HepG2 (cell line): ENCODE results near the gene GFY. TPM values are rescaled to one million over a fixed set of nuclear protein-coding genes. Genes with fewer than 3 reads are reported as not detected.

ENCODE experiments used
- ATRX ChIP-seq: sonication (generic); formaldehyde crosslinking; IDR thresholded peaks from 2 replicates; pipeline ENCODE4 v1.4.0; 2020; ENCODE audit warnings: missing genetic modification reagents, borderline replicate concordance
- CBFB ChIP-seq: sonication (generic); formaldehyde crosslinking; IDR thresholded peaks from 2 replicates; pipeline ENCODE4 v1.4.0; 2020; ENCODE audit warnings: missing genetic modification reagents
- MED1 ChIP-seq: sonication (generic); formaldehyde crosslinking; IDR thresholded peaks from 2 replicates; pipeline ENCODE4 v1.4.0; 2020; ENCODE audit warnings: missing genetic modification reagents
- MEIS2 ChIP-seq: sonication (generic); formaldehyde crosslinking; IDR thresholded peaks from 2 replicates; pipeline ENCODE4 v1.9.0; 2021; ENCODE audit warnings: mild to moderate bottlenecking, missing genetic modification reagents
- NFKB2 ChIP-seq: sonication (generic); formaldehyde crosslinking; IDR thresholded peaks from 2 replicates; pipeline ENCODE4 v1.4.0; 2020; ENCODE audit warnings: missing genetic modification reagents, borderline replicate concordance
- SALL1 ChIP-seq: sonication (generic); formaldehyde crosslinking; IDR thresholded peaks from 2 replicates; pipeline ENCODE4 v1.8.0; 2022; ENCODE audit warnings: mild to moderate bottlenecking, missing genetic modification reagents
- SAP130 ChIP-seq: IDR thresholded peaks from 2 replicates; pipeline ENCODE4 v1.6.1; 2016; ENCODE audit warnings: low read depth
- SMC3 ChIP-seq: IDR thresholded peaks from 2 replicates; pipeline ENCODE4 v1.6.1; 2011; ENCODE audit warnings: low read length, improper control_type of control experiment
- SNRNP70 ChIP-seq: fragments of 200-400 bp; formaldehyde crosslinking; IDR thresholded peaks from 2 replicates; pipeline ENCODE4 v1.6.1; 2017; ENCODE audit warnings: mild to moderate bottlenecking, low read depth, low read length, moderate library complexity
- TGIF2 ChIP-seq: IDR thresholded peaks from 2 replicates; pipeline ENCODE4 v1.6.1; 2016; ENCODE audit warnings: control low read depth, missing compliant biosample characterization
- THAP11 ChIP-seq: IDR thresholded peaks from 2 replicates; pipeline ENCODE4 v1.6.1; 2016; ENCODE audit warnings: missing biosample characterization, missing genetic modification reagents
- XRCC5 ChIP-seq: fragments of 200-400 bp; formaldehyde crosslinking; optimal IDR thresholded peaks from 2 replicates; pipeline ENCODE3; 2017; ENCODE audit warnings: mild to moderate bottlenecking, low read length
- ZBTB7B ChIP-seq: sonication (generic); formaldehyde crosslinking; IDR thresholded peaks from 2 replicates; pipeline ENCODE4 v1.4.0; 2020; ENCODE audit warnings: missing genetic modification reagents
- ZEB1 ChIP-seq: IDR thresholded peaks from 2 replicates; pipeline ENCODE4 v1.6.1; 2012; ENCODE audit warnings: mild to moderate bottlenecking, low read depth, inconsistent platforms; ENCODE audit not compliant: insufficient replicate concordance
- ZFP90 ChIP-seq: sonication (generic); formaldehyde crosslinking; IDR thresholded peaks from 2 replicates; pipeline ENCODE4 v1.8.0; 2022; ENCODE audit warnings: missing genetic modification reagents, mild to moderate bottlenecking, inconsistent platforms, borderline replicate concordance
- ZNF143 ChIP-seq: sonication (generic); formaldehyde crosslinking; IDR thresholded peaks from 2 replicates; pipeline ENCODE4 v1.4.0; 2020; ENCODE audit warnings: missing genetic modification reagents
- ZNF263 ChIP-seq: sonication (generic); formaldehyde crosslinking; IDR thresholded peaks from 2 replicates; pipeline ENCODE4 v1.4.0; 2020; ENCODE audit warnings: missing genetic modification reagents
- ZNF501 ChIP-seq: sonication (generic); formaldehyde crosslinking; IDR thresholded peaks from 2 replicates; pipeline ENCODE4 v1.5.1; 2020; ENCODE audit warnings: mild to moderate bottlenecking, moderate library complexity, missing genetic modification reagents
- polyA plus RNA-seq, 8 experiments: library from polyadenylated mRNA; depleted of rRNA in 3 of 8; stranded (reverse) in 7 of 8; unstranded in 1 of 8; fragments of >200 nt; fragmentation: Illumina TruSeq in 4 of 8; extraction: Trizol in 4 of 8; gene quantifications; 2 replicates each; pipeline versions ENCODE4 v1.2.1 to v1.2.3, GENCODE V29; 2011 to 2016; ENCODE audit warnings: low read depth in 4 of 8, missing spikeins in 1 of 8, mixed read lengths in 1 of 8; ENCODE audit not compliant: insufficient read depth in 1 of 8
- total RNA-seq, 5 experiments: library from RNA; depleted of rRNA; stranded (reverse); fragments of >200 nt; fragmentation: Illumina TruSeq; extraction: Trizol; gene quantifications; 2 replicates each; pipeline ENCODE4 v1.2.3, GENCODE V29; 2016; ENCODE audit warnings: low read depth in 1 of 5
- TF ChIP-seq, protein P1 (sequence below), 2 experiments: sonication (generic) in 1 of 2; formaldehyde crosslinking in 1 of 2; IDR thresholded peaks; 2 replicates each; pipeline versions ENCODE4 v1.5.1 to v1.6.1; 2011 to 2020; ENCODE audit warnings: borderline replicate concordance in 1 of 2, low read depth in 1 of 2, low read length in 1 of 2, mild to moderate bottlenecking in 1 of 2, missing genetic modification reagents in 1 of 2, moderate library complexity in 1 of 2
- TF ChIP-seq, protein P2 (sequence below): sonication (generic); formaldehyde crosslinking; IDR thresholded peaks from 2 replicates; pipeline ENCODE4 v1.4.0; 2020; ENCODE audit warnings: missing genetic modification reagents, low read depth, mild to moderate bottlenecking, borderline replicate concordance
- TF ChIP-seq, protein P3 (sequence below): sonication (generic); formaldehyde crosslinking; conservative IDR thresholded peaks from 2 replicates; pipeline ENCODE4 v1.4.0; 2020; ENCODE audit warnings: missing genetic modification reagents
- TF ChIP-seq, protein P4 (sequence below): sonication (generic); formaldehyde crosslinking; IDR thresholded peaks from 2 replicates; pipeline ENCODE4 v1.4.0; 2020; ENCODE audit warnings: missing genetic modification reagents

Gene GFY
- total and polyA plus RNA-seq, 2 of the 13 experiments (the other 11 are each of a cell fraction or from before 2014, with no cell fraction given): not detected

DNA sequence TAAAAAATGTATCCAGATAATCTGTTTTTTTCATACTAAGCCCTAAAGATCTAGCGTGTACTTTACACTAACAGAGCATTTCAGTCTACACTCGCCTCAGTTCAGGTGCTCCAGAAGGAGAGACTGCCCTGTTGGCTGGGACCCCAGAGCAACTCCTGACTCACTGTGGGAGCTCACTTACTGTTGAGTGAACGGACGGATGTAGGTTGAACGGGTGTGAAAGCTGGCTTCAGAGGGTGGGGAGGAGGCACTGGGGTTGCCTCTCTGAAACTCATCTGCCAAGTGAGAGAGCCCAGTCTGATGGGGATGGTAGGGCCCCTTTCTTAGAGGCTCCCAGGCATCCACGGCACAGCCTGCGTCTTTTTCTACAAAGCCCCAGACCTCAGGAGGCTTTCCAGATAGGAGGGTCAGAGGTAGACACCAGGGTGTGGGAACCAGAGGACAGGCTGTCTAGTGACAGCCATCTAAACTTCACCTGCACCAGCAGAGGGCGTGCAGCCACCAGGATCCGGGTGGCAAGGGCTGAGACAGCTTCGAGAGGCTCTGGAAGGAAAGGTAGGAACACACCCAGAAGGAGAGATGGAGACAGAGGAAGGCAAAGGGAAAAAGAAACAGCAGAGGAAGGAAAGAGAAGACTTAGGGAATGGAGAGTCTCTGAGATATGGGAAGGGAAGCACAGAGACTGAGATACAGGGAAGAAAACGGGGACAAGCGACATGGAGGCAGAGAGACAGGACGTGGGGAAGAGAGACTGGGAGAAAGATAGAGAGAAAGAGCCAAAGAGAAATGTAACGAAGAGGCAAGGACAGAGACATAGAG, 33.4 kb upstream of the GFY start (continued):
- TF ChIP-seq, protein P1, sequence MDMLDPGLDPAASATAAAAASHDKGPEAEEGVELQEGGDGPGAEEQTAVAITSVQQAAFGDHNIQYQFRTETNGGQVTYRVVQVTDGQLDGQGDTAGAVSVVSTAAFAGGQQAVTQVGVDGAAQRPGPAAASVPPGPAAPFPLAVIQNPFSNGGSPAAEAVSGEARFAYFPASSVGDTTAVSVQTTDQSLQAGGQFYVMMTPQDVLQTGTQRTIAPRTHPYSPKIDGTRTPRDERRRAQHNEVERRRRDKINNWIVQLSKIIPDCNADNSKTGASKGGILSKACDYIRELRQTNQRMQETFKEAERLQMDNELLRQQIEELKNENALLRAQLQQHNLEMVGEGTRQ (IDR thresholded peaks at IDR 0.05; ENCODE audit: low read depth, low read length): no peak
- TF ChIP-seq, protein P1 (CRISPR knock-in tag; IDR thresholded peaks at IDR 0.05; ENCODE audit: borderline replicate concordance): no peak
- TF ChIP-seq ZFP90 (peak; percentile 53; the same call in 1 of the 2 replicates), THAP11 (CRISPR knock-in tag) (peak; percentile 92), TGIF2 (CRISPR knock-in tag) (0 out of 2 replicates have a peak, but pooled peaks have one; percentile 56), SNRNP70 (no peak), CBFB (CRISPR knock-in tag) (no peak), ZNF263 (CRISPR knock-in tag) (0 out of 2 replicates have a peak, but pooled peaks have one; percentile 21), MEIS2 (CRISPR knock-in tag) (peak; percentile 64; the same call in 1 of the 2 replicates), SAP130 (CRISPR knock-in tag) (0 out of 2 replicates have a peak, but pooled peaks have one; percentile 17), SMC3 (peak; percentile 77), ATRX (CRISPR knock-in tag) (no peak), ZNF501 (CRISPR knock-in tag) (peak; percentile 63; the same call in 1 of the 2 replicates), SALL1 (peak; percentile 49; the same call in 1 of the 2 replicates), NFKB2 (CRISPR knock-in tag) (no peak), XRCC5 (peak; percentile 75), ZBTB7B (CRISPR knock-in tag) (no peak), ZNF143 (CRISPR knock-in tag) (peak; percentile 69), ZEB1 (no peak), MED1 (CRISPR knock-in tag) (0 out of 2 replicates have a peak, but pooled peaks have one; percentile 27)
- TF ChIP-seq, protein P2, sequence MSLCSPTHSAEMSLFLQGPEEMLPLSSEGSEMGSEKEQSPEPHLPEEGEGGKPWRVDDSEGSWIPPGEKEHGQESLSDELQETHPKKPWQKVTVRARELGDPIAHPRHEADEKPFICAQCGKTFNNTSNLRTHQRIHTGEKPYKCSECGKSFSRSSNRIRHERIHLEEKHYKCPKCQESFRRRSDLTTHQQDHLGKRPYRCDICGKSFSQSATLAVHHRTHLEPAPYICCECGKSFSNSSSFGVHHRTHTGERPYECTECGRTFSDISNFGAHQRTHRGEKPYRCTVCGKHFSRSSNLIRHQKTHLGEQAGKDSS: no peak
- TF ChIP-seq, protein P3, sequence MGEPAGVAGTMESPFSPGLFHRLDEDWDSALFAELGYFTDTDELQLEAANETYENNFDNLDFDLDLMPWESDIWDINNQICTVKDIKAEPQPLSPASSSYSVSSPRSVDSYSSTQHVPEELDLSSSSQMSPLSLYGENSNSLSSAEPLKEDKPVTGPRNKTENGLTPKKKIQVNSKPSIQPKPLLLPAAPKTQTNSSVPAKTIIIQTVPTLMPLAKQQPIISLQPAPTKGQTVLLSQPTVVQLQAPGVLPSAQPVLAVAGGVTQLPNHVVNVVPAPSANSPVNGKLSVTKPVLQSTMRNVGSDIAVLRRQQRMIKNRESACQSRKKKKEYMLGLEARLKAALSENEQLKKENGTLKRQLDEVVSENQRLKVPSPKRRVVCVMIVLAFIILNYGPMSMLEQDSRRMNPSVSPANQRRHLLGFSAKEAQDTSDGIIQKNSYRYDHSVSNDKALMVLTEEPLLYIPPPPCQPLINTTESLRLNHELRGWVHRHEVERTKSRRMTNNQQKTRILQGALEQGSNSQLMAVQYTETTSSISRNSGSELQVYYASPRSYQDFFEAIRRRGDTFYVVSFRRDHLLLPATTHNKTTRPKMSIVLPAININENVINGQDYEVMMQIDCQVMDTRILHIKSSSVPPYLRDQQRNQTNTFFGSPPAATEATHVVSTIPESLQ: no peak
- TF ChIP-seq, protein P4, sequence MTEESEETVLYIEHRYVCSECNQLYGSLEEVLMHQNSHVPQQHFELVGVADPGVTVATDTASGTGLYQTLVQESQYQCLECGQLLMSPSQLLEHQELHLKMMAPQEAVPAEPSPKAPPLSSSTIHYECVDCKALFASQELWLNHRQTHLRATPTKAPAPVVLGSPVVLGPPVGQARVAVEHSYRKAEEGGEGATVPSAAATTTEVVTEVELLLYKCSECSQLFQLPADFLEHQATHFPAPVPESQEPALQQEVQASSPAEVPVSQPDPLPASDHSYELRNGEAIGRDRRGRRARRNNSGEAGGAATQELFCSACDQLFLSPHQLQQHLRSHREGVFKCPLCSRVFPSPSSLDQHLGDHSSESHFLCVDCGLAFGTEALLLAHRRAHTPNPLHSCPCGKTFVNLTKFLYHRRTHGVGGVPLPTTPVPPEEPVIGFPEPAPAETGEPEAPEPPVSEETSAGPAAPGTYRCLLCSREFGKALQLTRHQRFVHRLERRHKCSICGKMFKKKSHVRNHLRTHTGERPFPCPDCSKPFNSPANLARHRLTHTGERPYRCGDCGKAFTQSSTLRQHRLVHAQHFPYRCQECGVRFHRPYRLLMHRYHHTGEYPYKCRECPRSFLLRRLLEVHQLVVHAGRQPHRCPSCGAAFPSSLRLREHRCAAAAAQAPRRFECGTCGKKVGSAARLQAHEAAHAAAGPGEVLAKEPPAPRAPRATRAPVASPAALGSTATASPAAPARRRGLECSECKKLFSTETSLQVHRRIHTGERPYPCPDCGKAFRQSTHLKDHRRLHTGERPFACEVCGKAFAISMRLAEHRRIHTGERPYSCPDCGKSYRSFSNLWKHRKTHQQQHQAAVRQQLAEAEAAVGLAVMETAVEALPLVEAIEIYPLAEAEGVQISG (CRISPR knock-in tag): 0 out of 2 replicates have a peak, but pooled peaks have one; percentile 38
